ENCODE data around the gene MACIR. TPM values are rescaled to one million over a fixed set of nuclear protein-coding genes. Genes with fewer than 3 reads are reported as not detected.

MACIR gene
- total RNA-seq, 1 experiment from 2014 or later: 21.0 TPM

DNA sequence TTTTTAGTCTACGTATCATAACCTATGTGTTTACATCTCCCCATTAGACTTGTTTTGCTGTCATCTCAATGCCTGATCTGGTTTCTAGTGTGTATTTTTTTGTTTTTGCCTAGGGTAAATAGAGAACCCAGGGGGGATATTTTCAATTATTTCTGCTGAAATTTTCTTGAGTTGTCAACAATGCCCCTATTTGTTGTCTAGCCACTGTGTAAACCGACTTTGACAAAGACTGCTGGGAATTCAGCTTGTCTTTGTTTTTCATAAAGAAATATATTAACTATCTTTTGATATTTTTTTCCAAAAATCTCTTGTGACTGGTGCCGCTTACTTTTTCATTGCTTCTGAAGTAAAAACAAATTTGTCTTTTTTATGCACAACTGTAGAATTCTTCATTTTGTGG is 28.1 kb downstream of the MACIR start:
- Histone ChIP-seq H2AFZ (no peak overlapping the region), H3K79me2 (ENCODE audit: low read depth) (no peaks in the 10 kb centered on the region), H3K27ac (no peak overlapping the region), H3K36me3 (ENCODE audit: low read depth) (no peaks in the 10 kb centered on the region), H3K4me2 (no peak overlapping the region), H3K9me2 (ENCODE audit: insufficient read depth) (no peaks in the 10 kb centered on the region), H3K4me1 (replicated peaks; ENCODE audit: insufficient read depth) (no peaks in the 10 kb centered on the region), H3K4me3 (no peak overlapping the region), H4K20me1 (ENCODE audit: insufficient read depth) (no peaks in the 10 kb centered on the region), H3K27me3 (ENCODE audit: insufficient read depth, low read depth) (no peaks in the 10 kb centered on the region), H3K9me3 (ENCODE audit: insufficient read depth, low read depth) (no peaks in the 10 kb centered on the region), H3F3A (ENCODE audit: insufficient read depth, low read depth) (no peaks in the 10 kb centered on the region)
- intact Hi-C loops (cut with micrococcal nuclease; ENCODE audit: unreplicated experiment): no loop called here
- ChIA-PET POLR2A (ENCODE audit: unreplicated experiment) (no interaction called here), CTCF (no interaction called here)
- DNase-seq: no peak
- no peak for TF ChIP-seq EZH2 (IDR thresholded peaks at IDR 0.05; ENCODE audit: low read depth)
- TF ChIP-seq, protein P1, sequence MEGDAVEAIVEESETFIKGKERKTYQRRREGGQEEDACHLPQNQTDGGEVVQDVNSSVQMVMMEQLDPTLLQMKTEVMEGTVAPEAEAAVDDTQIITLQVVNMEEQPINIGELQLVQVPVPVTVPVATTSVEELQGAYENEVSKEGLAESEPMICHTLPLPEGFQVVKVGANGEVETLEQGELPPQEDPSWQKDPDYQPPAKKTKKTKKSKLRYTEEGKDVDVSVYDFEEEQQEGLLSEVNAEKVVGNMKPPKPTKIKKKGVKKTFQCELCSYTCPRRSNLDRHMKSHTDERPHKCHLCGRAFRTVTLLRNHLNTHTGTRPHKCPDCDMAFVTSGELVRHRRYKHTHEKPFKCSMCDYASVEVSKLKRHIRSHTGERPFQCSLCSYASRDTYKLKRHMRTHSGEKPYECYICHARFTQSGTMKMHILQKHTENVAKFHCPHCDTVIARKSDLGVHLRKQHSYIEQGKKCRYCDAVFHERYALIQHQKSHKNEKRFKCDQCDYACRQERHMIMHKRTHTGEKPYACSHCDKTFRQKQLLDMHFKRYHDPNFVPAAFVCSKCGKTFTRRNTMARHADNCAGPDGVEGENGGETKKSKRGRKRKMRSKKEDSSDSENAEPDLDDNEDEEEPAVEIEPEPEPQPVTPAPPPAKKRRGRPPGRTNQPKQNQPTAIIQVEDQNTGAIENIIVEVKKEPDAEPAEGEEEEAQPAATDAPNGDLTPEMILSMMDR (conservative IDR thresholded peaks at IDR 0.05): no peak
- no TSS peak for BruUV-seq (replicated peaks)

GRCh38 chr5:103289024-103289423 is 30.5 kb downstream of the MACIR start:
- POLR2A ChIA-PET (ENCODE audit: unreplicated experiment): no interaction called here
- H2AFZ ChIP-seq: no peak overlapping the region
- no peaks in the 10 kb centered on the region for H4K20me1 ChIP-seq (ENCODE audit: insufficient read depth)
- intact Hi-C loops (cut with micrococcal nuclease; ENCODE audit: unreplicated experiment): no loop called here
- CTCF ChIA-PET: no interaction called here
- no peaks in the 10 kb centered on the region for H3K79me2 ChIP-seq (ENCODE audit: low read depth)
- TF ChIP-seq, protein P1 (conservative IDR thresholded peaks at IDR 0.05): no peak
- no peak for TF ChIP-seq EZH2 (IDR thresholded peaks at IDR 0.05; ENCODE audit: low read depth)
- no peak overlapping the region for H3K4me2 ChIP-seq
- no peak overlapping the region for H3K4me3 ChIP-seq
- H3F3A ChIP-seq (ENCODE audit: insufficient read depth, low read depth): no peaks in the 10 kb centered on the region
- no TSS peak for BruUV-seq (replicated peaks)
- no peaks in the 10 kb centered on the region for H3K9me2 ChIP-seq (ENCODE audit: insufficient read depth)
- no peak overlapping the region for H3K27ac ChIP-seq
- no peaks in the 10 kb centered on the region for H3K36me3 ChIP-seq (ENCODE audit: low read depth)
- no peaks in the 10 kb centered on the region for H3K27me3 ChIP-seq (ENCODE audit: insufficient read depth, low read depth)
- DNase-seq: no peak
- H3K4me1 ChIP-seq (replicated peaks; ENCODE audit: insufficient read depth): no peaks in the 10 kb centered on the region
- no peaks in the 10 kb centered on the region for H3K9me3 ChIP-seq (ENCODE audit: insufficient read depth, low read depth)

- Histone ChIP-seq H3K4me1 (replicated peaks; ENCODE audit: insufficient read depth) (no peaks in the 10 kb centered on the region), H3F3A (ENCODE audit: insufficient read depth, low read depth) (no peaks in the 10 kb centered on the region), H2AFZ (no peak overlapping the region), H3K36me3 (ENCODE audit: low read depth) (no peaks in the 10 kb centered on the region), H3K4me2 (no peak overlapping the region), H3K27me3 (ENCODE audit: insufficient read depth, low read depth) (no peaks in the 10 kb centered on the region), H4K20me1 (ENCODE audit: insufficient read depth) (no peaks in the 10 kb centered on the region), H3K79me2 (ENCODE audit: low read depth) (no peaks in the 10 kb centered on the region), H3K4me3 (no peak overlapping the region), H3K9me2 (ENCODE audit: insufficient read depth) (no peaks in the 10 kb centered on the region), H3K27ac (no peak overlapping the region), H3K9me3 (ENCODE audit: insufficient read depth, low read depth) (no peaks in the 10 kb centered on the region)
- BruUV-seq (replicated peaks): no TSS peak
- intact Hi-C loops (cut with micrococcal nuclease; ENCODE audit: unreplicated experiment): no loop called here
- no peak for DNase-seq
- TF ChIP-seq EZH2 (IDR thresholded peaks at IDR 0.05; ENCODE audit: low read depth): no peak
- TF ChIP-seq, protein P1 (conservative IDR thresholded peaks at IDR 0.05): no peak
- ChIA-PET POLR2A (ENCODE audit: unreplicated experiment) (no interaction called here), CTCF (no interaction called here)
These were observed 32.3 kb downstream of the MACIR start for GRCh38 chr5:103290846-103291245.

Measured in PC-9 (cell line).